Upper lobe of left lung (tissue), 6 donors: Measurements from ENCODE around the gene SBK2. TPM values are rescaled to one million over a fixed set of nuclear protein-coding genes. Genes with fewer than 3 reads are reported as not detected.
"Not testable (repeated sequence)": the region's sequence is repeated elsewhere in the genome, so short reads cannot be mapped to it uniquely, and the experiment has no call there.

ENCODE experiments used
- ATAC-seq, 2 donors: fragments of 200-7000 bp; cut with Tn5 transposase; one replicate each; pipeline ENCODE4 v1.9.1; 2022; ENCODE audit warnings: mild to moderate bottlenecking in 2 of 2, moderate library complexity in 2 of 2; ENCODE audit not compliant: low FRiP score in 2 of 2
- DNase-seq, 2 donors: peaks; one replicate each; pipeline ENCODE4 v3.0.0-alpha.2; 2019 to 2020
- H3K27ac ChIP-seq, 4 donors: fragments of 200-600 bp; sonication (generic); one replicate each; pipeline ENCODE4 v1.5.1; 2016 to 2019
- H3K27me3 ChIP-seq, 4 donors: fragments of 200-600 bp; sonication (generic); one replicate each; pipeline ENCODE4 v1.5.1; 2017 to 2019
- H3K36me3 ChIP-seq, 4 donors: fragments of 200-600 bp; sonication (generic); one replicate each; pipeline ENCODE4 v1.5.1; 2016 to 2019
- H3K4me1 ChIP-seq, 4 donors: fragments of 200-600 bp; sonication (generic); one replicate each; pipeline ENCODE4 v1.5.1; 2018 to 2019
- H3K4me3 ChIP-seq, 4 donors: fragments of 200-600 bp; sonication (generic); one replicate each; pipeline ENCODE4 v1.5.1; 2017 to 2019; ENCODE audit warnings: mild to moderate bottlenecking in 2 of 4, moderate library complexity in 1 of 4
- H3K9me3 ChIP-seq, 4 donors: fragments of 200-600 bp; sonication (generic); one replicate each; pipeline ENCODE4 v1.5.1; 2018 to 2019
- EP300 ChIP-seq, 4 donors: sonication (generic); formaldehyde crosslinking; IDR thresholded peaks; one replicate each; pipeline ENCODE4 v1.5.1; 2017; ENCODE audit warnings: antibody characterized with exemption in 4 of 4, control low read depth in 2 of 4
- POLR2A ChIP-seq, 4 donors: fragments of 450-650 bp; IDR thresholded peaks; one replicate each; pipeline ENCODE4 v1.5.1; 2016 to 2017; ENCODE audit warnings: antibody characterized with exemption in 4 of 4, mild to moderate bottlenecking in 2 of 4
- POLR2AphosphoS5 ChIP-seq, 2 donors: sonication (generic); formaldehyde crosslinking; IDR thresholded peaks; one replicate each; pipeline ENCODE4 v1.5.1; 2017; ENCODE audit warnings: antibody characterized with exemption in 2 of 2
- whole genome bisulfite sequencing, 2 donors: methylation state at CpG; one replicate each; pipeline ENCODE4 v1.1.5; 2017 to 2018; 5-methylcytosine and 5-hydroxymethylcytosine counted together
- total RNA-seq, 6 donors: library from RNA; depleted of rRNA in 4 of 6; stranded (reverse); fragments of >200 nt in 4 of 6; gene quantifications; one replicate each; pipeline versions ENCODE4 v1.1.0 to v1.2.1, GENCODE V29; 2016 to 2021
- TF ChIP-seq, protein P1 (sequence below), 6 experiments: fragments of 450-650 bp in 4 of 6; fragments of 200-600 bp in 2 of 6; sonication (generic) in 2 of 6; IDR thresholded peaks; one replicate each; pipeline ENCODE4 v1.5.1; 2016 to 2019; ENCODE audit warnings: antibody characterized with exemption in 6 of 6
- donor health status: DM: no; HTN: no; CAD: no; lungs with moderate emphysema.
- donor health status: DM: no; HTN: yes; CAD: no; lungs with severe emphysema.

SBK2 gene, protein sequence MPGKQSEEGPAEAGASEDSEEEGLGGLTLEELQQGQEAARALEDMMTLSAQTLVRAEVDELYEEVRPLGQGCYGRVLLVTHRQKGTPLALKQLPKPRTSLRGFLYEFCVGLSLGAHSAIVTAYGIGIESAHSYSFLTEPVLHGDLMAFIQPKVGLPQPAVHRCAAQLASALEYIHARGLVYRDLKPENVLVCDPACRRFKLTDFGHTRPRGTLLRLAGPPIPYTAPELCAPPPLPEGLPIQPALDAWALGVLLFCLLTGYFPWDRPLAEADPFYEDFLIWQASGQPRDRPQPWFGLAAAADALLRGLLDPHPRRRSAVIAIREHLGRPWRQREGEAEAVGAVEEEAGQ
- not detected for total RNA-seq

DNA sequence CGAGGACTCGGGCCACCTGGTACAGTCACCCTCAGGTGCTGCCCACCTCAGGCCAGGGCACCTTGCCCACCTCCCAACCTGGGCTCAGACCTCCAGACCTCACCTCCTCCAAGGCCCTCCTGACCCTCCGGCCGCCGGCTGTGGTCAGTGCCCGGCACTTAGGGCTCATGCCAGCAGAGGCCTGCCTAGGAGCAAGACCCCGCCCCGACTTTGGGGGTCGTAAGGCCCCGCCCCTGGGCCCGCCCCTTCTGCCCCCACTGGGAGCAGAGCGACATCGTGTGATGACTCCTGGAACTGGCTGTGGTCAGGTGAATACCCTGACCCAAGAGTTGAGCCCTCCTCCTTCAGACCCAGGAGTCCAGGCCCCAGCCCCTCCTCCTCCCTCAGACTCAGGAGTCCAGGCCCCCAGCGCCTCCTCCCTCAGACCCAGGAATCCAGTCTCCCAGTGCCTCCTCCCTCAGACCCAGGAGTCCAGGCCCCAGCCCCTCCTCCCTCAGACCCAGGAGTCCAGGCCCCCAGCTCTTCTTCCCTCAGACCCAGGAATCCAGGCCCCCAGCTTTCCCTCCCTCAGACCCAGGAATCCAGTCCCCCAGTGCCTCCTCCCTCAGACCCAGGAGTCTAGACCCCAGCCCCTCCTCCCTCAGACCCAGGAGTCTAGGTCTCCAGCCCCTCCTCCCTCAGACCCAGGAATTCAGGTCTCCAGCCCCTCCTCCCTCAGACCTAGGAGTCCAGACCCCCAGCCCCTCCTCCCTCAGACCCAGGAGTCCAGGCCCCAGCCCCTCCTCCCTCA is at the start of gene SBK2:
Gene SBK2, minus strand, starts transcription at position 183 of the 790 bp plus-strand sequence. CDS start 839 bp downstream, outside the sequence.
- H3K4me3 ChIP-seq: no peak within 1 kb of the TSS
- H3K27ac ChIP-seq: no peak within 1 kb of the TSS
- no peaks in the 10 kb centered on the region for H3K4me1 ChIP-seq
- DNase-seq: peak in 1 of 2 donors; percentile 79
- TF ChIP-seq POLR2AphosphoS5 (IDR thresholded peaks at IDR 0.05) (no peak), EP300 (IDR thresholded peaks at IDR 0.05) (no peak), POLR2A (IDR thresholded peaks at IDR 0.05) (no peak)
- TF ChIP-seq, protein P1, sequence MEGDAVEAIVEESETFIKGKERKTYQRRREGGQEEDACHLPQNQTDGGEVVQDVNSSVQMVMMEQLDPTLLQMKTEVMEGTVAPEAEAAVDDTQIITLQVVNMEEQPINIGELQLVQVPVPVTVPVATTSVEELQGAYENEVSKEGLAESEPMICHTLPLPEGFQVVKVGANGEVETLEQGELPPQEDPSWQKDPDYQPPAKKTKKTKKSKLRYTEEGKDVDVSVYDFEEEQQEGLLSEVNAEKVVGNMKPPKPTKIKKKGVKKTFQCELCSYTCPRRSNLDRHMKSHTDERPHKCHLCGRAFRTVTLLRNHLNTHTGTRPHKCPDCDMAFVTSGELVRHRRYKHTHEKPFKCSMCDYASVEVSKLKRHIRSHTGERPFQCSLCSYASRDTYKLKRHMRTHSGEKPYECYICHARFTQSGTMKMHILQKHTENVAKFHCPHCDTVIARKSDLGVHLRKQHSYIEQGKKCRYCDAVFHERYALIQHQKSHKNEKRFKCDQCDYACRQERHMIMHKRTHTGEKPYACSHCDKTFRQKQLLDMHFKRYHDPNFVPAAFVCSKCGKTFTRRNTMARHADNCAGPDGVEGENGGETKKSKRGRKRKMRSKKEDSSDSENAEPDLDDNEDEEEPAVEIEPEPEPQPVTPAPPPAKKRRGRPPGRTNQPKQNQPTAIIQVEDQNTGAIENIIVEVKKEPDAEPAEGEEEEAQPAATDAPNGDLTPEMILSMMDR (IDR thresholded peaks at IDR 0.05): no peak
- WGBS, 2 donors: 40 to 50% methylated on average over 1 to 7 of the region's 14 CpGs
- ATAC-seq: peak in 1 of 2 donors; percentile 15
- no peaks in the 10 kb centered on the region for H3K36me3 ChIP-seq
- H3K27me3 ChIP-seq: no peaks in the 10 kb centered on the region
- H3K9me3 ChIP-seq: no peaks in the 10 kb centered on the region

DNA sequence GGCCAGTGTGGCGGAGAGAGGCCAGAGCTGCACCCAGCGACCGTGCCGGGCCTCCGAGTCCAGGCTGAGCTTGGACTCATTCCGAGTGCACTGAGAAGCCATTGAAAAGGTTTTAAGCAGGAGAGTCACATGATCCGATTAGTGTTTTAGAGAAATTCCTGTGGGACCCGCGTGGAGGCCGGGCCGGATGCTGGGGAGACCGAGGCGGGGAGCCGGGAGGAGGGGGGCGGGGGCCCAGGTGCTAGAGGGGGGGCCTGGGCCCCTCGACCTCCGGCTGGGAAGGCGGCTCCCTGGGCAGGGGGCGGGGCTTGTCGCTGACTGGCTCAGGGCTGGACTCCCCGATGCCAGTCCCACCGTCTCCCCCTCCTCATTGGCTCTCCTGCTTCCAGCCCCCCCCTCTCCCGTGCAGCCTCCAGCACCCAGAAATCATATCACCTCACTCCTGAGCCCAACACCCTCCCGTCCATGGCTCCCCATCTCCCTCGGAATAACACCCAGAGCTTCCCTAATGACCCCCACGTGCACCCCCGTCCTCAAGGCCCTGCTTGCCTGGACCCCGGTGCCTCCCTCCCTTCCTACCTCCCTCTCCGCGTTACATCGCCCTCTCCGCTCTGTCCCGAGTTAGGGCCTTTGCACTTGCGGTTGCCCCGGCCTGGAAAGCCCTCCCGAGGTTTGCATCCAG is 48.9 kb upstream of the SBK2 start:
- H3K9me3 ChIP-seq: no peaks in the 10 kb centered on the region
- H3K4me3 ChIP-seq: peak overlapping the region in 3 of 4 donors; percentile 25 to 43 (median 34)
- no peak for TF ChIP-seq POLR2A (IDR thresholded peaks at IDR 0.05)
- no peak for TF ChIP-seq EP300 (IDR thresholded peaks at IDR 0.05)
- no peak for TF ChIP-seq POLR2AphosphoS5 (IDR thresholded peaks at IDR 0.05)
- TF ChIP-seq, protein P1 (IDR thresholded peaks at IDR 0.05): no peak
- peaks cover 0 to 6% (median 0%) of the 10 kb centered on the region in 4 donors for H3K27me3 ChIP-seq
- H3K4me1 ChIP-seq: peaks cover 38 to 47% (median 40%) of the 10 kb centered on the region in 4 donors
- 4% methylated on average over 23 to 35 of the region's 36 CpGs for WGBS, 2 donors
- ATAC-seq (peak; percentile 50 to 82), DNase-seq (peak; percentile 89 to 91)
- no peaks in the 10 kb centered on the region for H3K36me3 ChIP-seq
- H3K27ac ChIP-seq: peak overlapping the region; percentile 32 to 73 (median 62)

DNA sequence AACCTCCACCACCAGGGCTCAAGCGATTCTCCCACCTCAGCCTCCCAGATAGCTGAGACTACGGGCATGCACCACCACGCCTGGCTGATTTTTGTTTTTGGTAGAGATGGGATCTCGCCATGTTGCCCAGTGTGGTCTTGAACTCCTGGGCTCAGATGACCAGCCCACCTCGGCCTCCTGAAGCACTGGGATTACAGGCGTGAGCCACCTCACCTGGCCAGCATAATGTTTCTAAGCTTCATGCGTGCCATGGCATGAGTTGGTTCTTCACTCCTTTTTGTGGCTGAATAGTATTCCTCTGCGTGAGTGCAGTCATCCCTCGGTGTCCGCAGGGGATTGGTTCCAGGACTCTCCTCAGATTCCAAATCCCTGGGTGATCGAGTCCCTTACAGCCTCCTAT is 47.9 kb upstream of the SBK2 start:
- TF ChIP-seq EP300 (IDR thresholded peaks at IDR 0.05) (no peak), POLR2AphosphoS5 (IDR thresholded peaks at IDR 0.05) (no peak), POLR2A (IDR thresholded peaks at IDR 0.05) (no peak)
- TF ChIP-seq, protein P1 (IDR thresholded peaks at IDR 0.05): no peak

DNA sequence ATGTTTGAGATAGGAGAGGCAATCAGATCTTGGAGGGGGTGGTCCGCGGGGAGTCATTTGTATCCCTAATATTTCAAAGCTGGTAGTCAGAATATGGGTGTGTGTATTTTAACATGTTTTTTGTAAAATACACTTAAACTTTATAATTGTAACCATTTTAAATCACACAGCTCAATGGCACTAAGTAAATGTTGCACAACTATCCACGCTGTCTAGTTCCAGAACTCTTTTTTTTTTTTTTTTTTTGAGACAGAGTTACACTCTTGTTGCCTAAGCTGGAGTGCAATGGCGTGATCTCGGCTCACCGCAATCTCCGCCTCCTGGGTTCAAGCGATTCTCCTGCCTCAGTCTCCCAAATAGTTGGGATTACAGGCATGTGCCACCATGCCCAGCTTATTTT is 47.0 kb upstream of the SBK2 start:
- ATAC-seq, H3K36me3 ChIP-seq, DNase-seq, H3K9me3 ChIP-seq, H3K4me3 ChIP-seq, H3K27me3 ChIP-seq: not testable (repeated sequence)
- Histone ChIP-seq H3K27ac (peak overlapping the region in 3 of 4 donors; percentile 19 to 73 (median 62)), H3K4me1 (peaks cover 39 to 60% (median 44%) of the 10 kb centered on the region in 4 donors)
- 62 to 64% methylated on average over 8 of the region's 8 CpGs for WGBS, 2 donors

More for the DNA sequence above, 47.9 kb upstream of the SBK2 start:
- Histone ChIP-seq H3K27ac (peak overlapping the region in 3 of 4 donors; percentile 61 to 73 (median 62)), H3K27me3 (peaks cover 0 to 6% (median 0%) of the 10 kb centered on the region in 4 donors), H3K4me3 (no peak overlapping the region), H3K9me3 (no peaks in the 10 kb centered on the region), H3K36me3 (no peaks in the 10 kb centered on the region), H3K4me1 (peaks cover 39 to 54% (median 41%) of the 10 kb centered on the region in 4 donors)
- WGBS, 2 donors: 80 to 97% methylated on average over 10 to 11 of the region's 11 CpGs
- ATAC-seq: no peak
- DNase-seq: no peak

DNA sequence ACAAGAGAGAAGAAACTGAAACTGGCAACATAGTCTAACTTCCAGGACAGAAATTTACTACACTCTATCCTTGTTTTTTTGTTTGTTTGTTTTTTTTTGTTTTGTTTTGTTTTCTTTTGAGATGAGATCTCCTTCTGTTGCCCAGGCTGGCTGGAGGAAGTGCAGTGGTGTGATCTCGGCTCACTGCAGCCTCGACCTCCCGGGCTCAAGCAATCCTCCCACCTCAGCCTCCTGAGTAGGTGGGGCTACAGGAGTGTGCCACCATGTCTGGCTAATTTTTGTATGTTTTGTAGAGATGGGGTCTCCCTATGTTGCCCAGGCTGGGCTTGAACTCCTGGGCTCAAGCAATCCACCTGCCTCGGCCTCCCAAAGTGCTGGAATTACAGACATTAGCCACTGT is 45.4 kb upstream of the SBK2 start:
- Histone ChIP-seq H3K36me3 (peaks cover 3 to 21% (median 13%) of the 10 kb centered on the region in 4 donors), H3K4me1 (peaks cover 33 to 53% (median 38%) of the 10 kb centered on the region in 4 donors), H3K27ac (peak overlapping the region; percentile 31 to 95 (median 66))
- ATAC-seq, H3K9me3 ChIP-seq, DNase-seq, H3K4me3 ChIP-seq, H3K27me3 ChIP-seq: not testable (repeated sequence)
- 65 to 71% methylated on average over 4 of the region's 4 CpGs for WGBS, 2 donors
